Activated CD8-positive, alpha-beta T cell treated with anti-CD3 and anti-CD28 coated beads for 36 hours (primary cell): Measurements from ENCODE around the gene OTOP3. TPM values are rescaled to one million over a fixed set of nuclear protein-coding genes. Genes with fewer than 3 reads are reported as not detected.

ENCODE experiments used
- ATAC-seq: fragments of 200-7000 bp; cut with Tn5 transposase; one replicate; pipeline ENCODE4 v1.10.0; 2021; ENCODE audit warnings: mild to moderate bottlenecking, moderate library complexity
- CTCF ChIA-PET: fragments of 350-600 bp; sonication (Branson Sonifier 250); formaldehyde crosslinking; loops from one replicate; lab custom pipeline; 2021; ENCODE audit warnings: antibody characterized with exemption; lab: Charles Lee
- POLR2A ChIA-PET: fragments of 350-600 bp; sonication (Branson Sonifier 250); formaldehyde crosslinking; loops from one replicate; lab custom pipeline; 2021; ENCODE audit warnings: antibody characterized with exemption; lab: Charles Lee
- DNase-seq: peaks from one replicate; pipeline ENCODE4 v3.0.0-alpha.2; 2020
- H3K27ac Mint-ChIP-seq: one replicate; pipeline ENCODE4 v1.8.0; 2021; ENCODE audit warnings: mild to moderate bottlenecking, mixed read lengths
- H3K27me3 Mint-ChIP-seq: one replicate; pipeline ENCODE4 v1.8.0; 2021; ENCODE audit warnings: mixed read lengths
- H3K36me3 Mint-ChIP-seq: one replicate; pipeline ENCODE4 v1.8.0; 2021; ENCODE audit warnings: low read depth, mixed read lengths
- H3K4me1 Mint-ChIP-seq: one replicate; pipeline ENCODE4 v1.8.0; 2021; ENCODE audit warnings: low read depth, mixed read lengths
- H3K4me3 Mint-ChIP-seq: one replicate; pipeline ENCODE4 v1.8.0; 2021; ENCODE audit warnings: mild to moderate bottlenecking, moderate library complexity, mixed read lengths
- H3K9me3 Mint-ChIP-seq: one replicate; pipeline ENCODE4 v1.8.0; 2021; ENCODE audit warnings: mixed read lengths
- CTCF ChIP-seq: fragments of 200-600 bp; IDR thresholded peaks from one replicate; pipeline ENCODE4 v1.8.0; 2022; ENCODE audit warnings: antibody characterized with exemption, mild to moderate bottlenecking
- intact Hi-C: fragments of 100-400 bp; cut with micrococcal nuclease; formaldehyde crosslinking; loops from one replicate; pipeline ENCODE4 v1.10.0; 2022
- total RNA-seq, 2 experiments: library from RNA; stranded (reverse); gene quantifications; one replicate each; pipeline ENCODE4 v1.2.3, GENCODE V29; 2021

OTOP3 gene
- total RNA-seq, 2 experiments from 2014 or later = not detected

- intact Hi-C loops = loop anchor here (5.0 kb wide), 1 partner anchor 36 kb away; no protein-coding TSS in a partner anchor
- POLR2A ChIA-PET = no interaction called here
Measured at GRCh38 chr17:74921026-74921681, 14.5 kb upstream of the OTOP3 start.

GRCh38 chr17:74921769-74922168, 13.9 kb upstream of the OTOP3 start:
- H3K4me3 Mint-ChIP-seq = no peak overlapping the region
- TF ChIP-seq CTCF = no peak
- POLR2A ChIA-PET = no interaction called here
- intact Hi-C loops = loop anchor here (5.0 kb wide), 1 partner anchor 36 kb away; no protein-coding TSS in a partner anchor
- DNase-seq = no peak
- ATAC-seq = no peak
- no peaks in the 10 kb centered on the region for H3K36me3 Mint-ChIP-seq
- CTCF ChIA-PET = interaction anchor here (6.7 to 9.3 kb wide), 2 partner anchors 36 to 40 kb away, joined by 50 to 73 read pairs; no protein-coding TSS in a partner anchor
- peaks cover 10% of the 10 kb centered on the region for H3K4me1 Mint-ChIP-seq
- H3K9me3 Mint-ChIP-seq = no peaks in the 10 kb centered on the region
- peaks cover 40% of the 10 kb centered on the region for H3K27me3 Mint-ChIP-seq
- no peak overlapping the region for H3K27ac Mint-ChIP-seq

More at GRCh38 chr17:74921026-74921681, 14.5 kb upstream of the OTOP3 start:
- TF ChIP-seq CTCF = no peak
- no peaks in the 10 kb centered on the region for H3K36me3 Mint-ChIP-seq
- CTCF ChIA-PET = interaction anchor here (6.7 to 9.3 kb wide), 2 partner anchors 37 to 40 kb away, joined by 50 to 73 read pairs; no protein-coding TSS in a partner anchor
- no peaks in the 10 kb centered on the region for H3K9me3 Mint-ChIP-seq
- H3K27me3 Mint-ChIP-seq = peaks cover 41% of the 10 kb centered on the region
- DNase-seq (no peak), ATAC-seq (no peak)
- no peak overlapping the region for H3K27ac Mint-ChIP-seq
- H3K4me1 Mint-ChIP-seq = peaks cover 10% of the 10 kb centered on the region
- H3K4me3 Mint-ChIP-seq = no peak overlapping the region

GRCh38 chr17:74922172-74922571, 13.5 kb upstream of the OTOP3 start:
- H3K9me3 Mint-ChIP-seq = no peaks in the 10 kb centered on the region
- no peak overlapping the region for H3K4me3 Mint-ChIP-seq
- ChIA-PET CTCF (interaction anchor here (1.9 to 9.3 kb wide), 5 partner anchors 8 to 90 kb away, joined by 6 to 73 read pairs (median 13); partner anchors contain the start of gene MRPL58), POLR2A (no interaction called here)
- intact Hi-C loops = loop anchor here (5.0 kb wide), 1 partner anchor 35 kb away; no protein-coding TSS in a partner anchor
- ATAC-seq (no peak), DNase-seq (no peak)
- no peak for TF ChIP-seq CTCF
- peaks cover 10% of the 10 kb centered on the region for H3K4me1 Mint-ChIP-seq
- H3K27me3 Mint-ChIP-seq = peaks cover 42% of the 10 kb centered on the region
- no peaks in the 10 kb centered on the region for H3K36me3 Mint-ChIP-seq
- no peak overlapping the region for H3K27ac Mint-ChIP-seq

- CTCF ChIA-PET = interaction anchor here (1.1 to 9.3 kb wide), 8 partner anchors 9 to 114 kb away, joined by 3 to 73 read pairs (median 8); partner anchors contain the start of gene MRPL58
- TF ChIP-seq CTCF = no peak
- ATAC-seq = peak; percentile 63
- intact Hi-C loops = loop anchor here (5.0 kb wide), 1 partner anchor 34 kb away; no protein-coding TSS in a partner anchor
- peaks cover 42% of the 10 kb centered on the region for H3K27me3 Mint-ChIP-seq
- POLR2A ChIA-PET = interaction anchor here (1.1 kb wide), 1 partner anchor 50 kb away, joined by 4 read pairs; the partner anchor contains the start of gene FDXR
- H3K36me3 Mint-ChIP-seq = no peaks in the 10 kb centered on the region
- no peak within 1 kb of the TSS for H3K27ac Mint-ChIP-seq
- no peak within 1 kb of the TSS for H3K4me3 Mint-ChIP-seq
- no peaks in the 10 kb centered on the region for H3K9me3 Mint-ChIP-seq
- peaks cover 10% of the 10 kb centered on the region for H3K4me1 Mint-ChIP-seq
- no peak for DNase-seq
Measured at GRCh38 chr17:74922694-74923537, 12.8 kb upstream of the OTOP3 start, which contains the start of gene USH1G. Gene USH1G, minus strand, starts transcription at chr17:74923255. Its CDS starts 182 bp downstream, at chr17:74923073.
